ENCODE data around the gene RTTN. TPM values are rescaled to one million over a fixed set of nuclear protein-coding genes. Genes with fewer than 3 reads are reported as not detected.

RTTN gene
- total and polyA plus RNA-seq, 2 experiments from 2014 or later, result 7.2 to 31.0 TPM

GRCh38 chr18:70029163-70029562, 176.3 kb downstream of the RTTN start:
- peaks cover 6% of the 10 kb centered on the region for H3K4me1 Mint-ChIP-seq
- 0 out of 2 replicates have a peak, but pooled peaks cover 4% of the 10 kb centered on the region for H4K20me1 ChIP-seq (replicated peaks; ENCODE audit: insufficient read depth)
- peaks cover 8% of the 10 kb centered on the region for H3K36me3 Mint-ChIP-seq (ENCODE audit: low read depth)
- no peak for DNase-seq (ENCODE audit: low spot score)
- H3K79me2 ChIP-seq (replicated peaks; ENCODE audit: insufficient read depth), result no peaks in the 10 kb centered on the region
- H3K4me1 ChIP-seq (ENCODE audit: insufficient read depth), result no peaks in the 10 kb centered on the region; the same call in 1 of the 2 replicates
- no peaks in the 10 kb centered on the region for H3K36me3 ChIP-seq (ENCODE audit: insufficient read depth)
- H3K9me2 ChIP-seq (ENCODE audit: insufficient read depth), result no peaks in the 10 kb centered on the region
- TF ChIP-seq EZH2phosphoT487 (IDR thresholded peaks at IDR 0.05; ENCODE audit: unreplicated experiment) (no peak), POLR2AphosphoS5 (IDR thresholded peaks at IDR 0.05; ENCODE audit: low read depth) (no peak), EZH2 (IDR thresholded peaks at IDR 0.05; ENCODE audit: low read depth, unreplicated experiment) (no peak), ZNF462 (CRISPR knock-in tag; IDR thresholded peaks at IDR 0.05) (no peak), ETS1 (IDR thresholded peaks at IDR 0.05) (no peak), ZNF331 (CRISPR knock-in tag; IDR thresholded peaks at IDR 0.05; ENCODE audit: low read depth) (no peak), REST (IDR thresholded peaks at IDR 0.05; ENCODE audit: unreplicated experiment) (no peak), CTCF (conservative IDR thresholded peaks at IDR 0.05; ENCODE audit: low read depth in 2 of 2) (no peak), JUNB (IDR thresholded peaks at IDR 0.05; ENCODE audit: unreplicated experiment) (no peak), STAT1 (IDR thresholded peaks at IDR 0.05; ENCODE audit: unreplicated experiment) (no peak), NANOG (IDR thresholded peaks at IDR 0.05; ENCODE audit: borderline replicate concordance) (no peak), ZNF114 (CRISPR knock-in tag; IDR thresholded peaks at IDR 0.05) (no peak), CREB1 (CRISPR knock-in tag; IDR thresholded peaks at IDR 0.05; ENCODE audit: low read depth) (no peak)
- H3K27ac Mint-ChIP-seq, result no peak overlapping the region
- H3K4me3 ChIP-seq, result no peak overlapping the region
- H3K27ac ChIP-seq (ENCODE audit: low read depth), result no peak overlapping the region
- no peak for ATAC-seq
- no peak overlapping the region for H3K4me3 Mint-ChIP-seq
- H3F3A ChIP-seq (replicated peaks; ENCODE audit: low read depth), result no peaks in the 10 kb centered on the region
- no peaks in the 10 kb centered on the region for H3K27me3 ChIP-seq (ENCODE audit: insufficient read depth)
- H3K4me2 ChIP-seq, result no peak overlapping the region
- H3K9me3 Mint-ChIP-seq, result no peaks in the 10 kb centered on the region
- H2AFZ ChIP-seq, result no peak overlapping the region
- H3K27me3 Mint-ChIP-seq (ENCODE audit: insufficient read depth, low read depth, poor library complexity), result no peaks in the 10 kb centered on the region

Measured in GM23338 (cell line).